ENCODE results near the gene TMEM45B.

DNA sequence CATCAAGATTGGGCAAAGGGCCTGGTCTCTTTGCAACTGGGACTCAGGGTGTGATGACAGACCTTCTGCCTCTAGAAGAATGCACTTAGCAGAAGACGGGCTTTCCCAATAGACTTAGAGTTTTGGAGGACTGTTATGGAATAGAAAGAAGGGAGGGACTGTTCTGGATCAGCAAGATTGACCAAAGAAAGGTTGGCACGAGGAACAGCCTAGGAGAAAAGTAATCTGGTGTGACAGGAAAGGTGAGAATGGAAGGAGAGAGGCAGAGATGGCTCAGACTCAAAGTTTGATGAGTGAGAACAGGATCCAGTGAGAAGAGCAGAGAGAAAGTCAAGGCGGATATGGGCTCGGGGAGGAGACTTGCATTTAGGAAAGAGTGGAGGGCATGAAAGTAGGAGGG is 23.0 kb upstream of the TMEM45B start:
- TF ChIP-seq POLR2AphosphoS5 (IDR thresholded peaks at IDR 0.05; ENCODE audit: insufficient read depth in 1 of 2, low read depth in 1 of 2) (no peak), POLR2A (IDR thresholded peaks at IDR 0.05) (no peak)
